GM21360 (cell line): ENCODE data around the gene BSPRY.
"Not testable (repeated sequence)": the region's sequence is repeated elsewhere in the genome, so short reads cannot be mapped to it uniquely, and the experiment has no call there.

Source experiments
- ATAC-seq: cut with Tn5 transposase; IDR thresholded peaks from one replicate; pipeline ENCODE4 v1.9.1; 2021; ENCODE audit warnings: mild to moderate bottlenecking, moderate library complexity; ENCODE audit not compliant: unreplicated experiment

The BSPRY gene

DNA sequence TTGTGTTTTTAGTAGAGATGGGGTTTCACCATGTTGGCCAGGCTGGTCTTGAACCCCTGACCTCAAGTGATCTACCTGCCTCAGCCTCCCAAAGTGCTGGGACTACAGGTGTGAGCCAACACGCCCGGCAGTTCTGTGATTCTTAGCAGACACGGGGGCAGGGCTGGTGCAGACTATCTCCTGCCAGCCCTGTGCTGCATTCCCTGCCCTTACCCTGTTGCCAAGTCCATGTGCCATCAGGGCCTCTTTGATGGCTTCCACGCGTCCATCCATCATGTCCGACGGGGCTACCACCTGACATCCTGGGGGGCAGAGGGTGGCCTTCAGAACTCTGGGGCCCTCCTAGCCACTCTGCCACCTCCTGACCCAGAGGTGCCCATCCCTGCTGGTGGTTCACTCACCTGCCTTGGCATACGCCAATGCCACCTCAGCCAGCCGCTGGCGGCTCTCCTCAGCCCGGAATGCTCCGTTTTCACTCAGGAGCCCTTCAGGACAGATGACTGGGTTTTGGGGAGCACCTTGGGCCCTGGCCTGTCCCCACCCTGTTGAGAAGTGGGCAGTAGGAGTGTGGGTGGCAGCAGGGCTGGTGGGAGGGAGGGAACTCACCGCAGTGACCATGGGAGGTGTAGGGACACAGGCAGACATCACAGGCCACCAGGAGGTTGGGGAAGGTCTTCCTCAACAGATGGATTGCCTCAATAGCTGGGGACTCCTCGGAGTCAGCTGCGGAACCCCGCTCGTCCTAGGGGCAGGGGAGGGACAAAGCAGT lies 41.0 kb downstream of the BSPRY start:
- no peak for ATAC-seq

DNA sequence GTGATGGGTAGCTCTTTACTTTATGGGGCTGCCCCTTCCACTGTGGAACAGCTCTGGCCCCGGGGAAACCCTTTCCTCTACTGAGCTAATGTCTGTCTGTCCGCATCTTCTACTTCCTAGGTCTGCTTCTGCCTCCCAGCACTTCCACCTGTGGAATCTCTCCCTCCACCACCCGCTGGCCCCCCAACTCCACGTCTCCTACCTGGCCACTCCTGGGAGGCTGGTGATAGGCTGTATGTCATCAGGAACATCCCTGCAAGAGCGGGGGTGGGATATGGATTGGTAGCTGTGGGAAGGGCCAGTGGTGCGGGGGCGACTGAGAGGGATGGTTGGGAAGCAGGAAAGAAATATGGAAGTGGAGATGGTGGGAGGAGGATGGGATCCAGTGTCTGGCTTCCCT lies 42.6 kb downstream of the BSPRY start:
- ATAC-seq = no peak

DNA sequence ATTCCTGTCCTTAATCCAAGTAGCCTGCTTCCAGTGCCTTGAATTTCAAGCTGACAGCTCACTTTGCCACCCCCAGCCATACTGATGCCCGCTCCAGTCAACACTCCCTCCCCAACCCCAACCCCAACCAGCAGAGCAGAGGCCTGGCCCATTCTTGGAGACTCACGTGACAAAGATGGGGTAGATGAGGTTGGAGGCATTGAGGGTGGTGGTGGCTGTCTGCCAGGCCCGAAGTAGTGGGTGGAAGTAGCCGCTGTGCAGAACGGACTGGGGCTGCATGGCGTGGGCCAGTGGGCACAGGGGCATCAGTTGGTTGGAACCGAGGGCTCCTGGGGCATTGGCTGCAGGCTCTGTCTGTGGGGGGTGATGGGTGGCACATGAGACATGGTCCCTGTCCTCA lies 43.9 kb downstream of the BSPRY start:
- ATAC-seq = no peak

DNA sequence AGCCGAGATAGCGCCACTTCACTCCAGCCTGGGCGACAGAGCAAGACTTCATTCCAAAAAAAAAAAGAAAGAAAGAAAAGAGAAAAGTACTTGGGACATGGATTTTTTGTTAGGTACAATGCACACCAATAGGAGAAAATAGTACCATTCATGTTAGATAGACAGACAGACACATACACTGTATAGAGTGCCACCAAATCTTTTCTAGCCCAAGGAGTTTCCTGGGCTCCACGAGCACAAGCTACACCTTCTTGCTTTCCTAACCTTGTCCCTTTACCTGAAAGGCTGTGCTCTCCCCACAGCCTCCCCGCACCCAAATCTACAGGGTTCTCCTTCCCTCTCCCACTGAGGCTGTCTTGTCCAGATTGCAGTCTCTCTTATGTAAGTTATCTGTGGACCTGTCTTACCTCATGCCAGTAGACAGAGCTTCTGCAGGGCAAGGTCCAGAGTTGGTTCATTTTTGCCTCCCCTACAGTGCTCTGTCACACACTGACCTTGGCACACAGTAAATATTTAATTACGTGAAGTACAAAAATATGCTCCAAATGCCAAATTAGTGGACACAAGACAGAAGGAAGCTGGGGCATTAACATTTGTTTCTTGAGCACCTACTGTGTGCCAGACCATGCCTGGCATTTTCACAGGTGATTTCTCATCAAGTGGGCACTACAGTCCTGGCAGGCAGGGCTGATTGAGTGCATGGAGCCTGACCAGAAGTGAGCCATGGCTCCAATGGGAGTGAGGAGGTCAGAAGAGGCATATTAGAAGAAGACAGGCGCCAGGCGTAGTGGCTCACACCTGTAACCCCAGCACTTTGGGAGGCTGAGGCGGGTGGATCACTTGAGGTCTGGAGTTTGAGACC lies 45.9 kb downstream of the BSPRY start:
- ATAC-seq = no peak

DNA sequence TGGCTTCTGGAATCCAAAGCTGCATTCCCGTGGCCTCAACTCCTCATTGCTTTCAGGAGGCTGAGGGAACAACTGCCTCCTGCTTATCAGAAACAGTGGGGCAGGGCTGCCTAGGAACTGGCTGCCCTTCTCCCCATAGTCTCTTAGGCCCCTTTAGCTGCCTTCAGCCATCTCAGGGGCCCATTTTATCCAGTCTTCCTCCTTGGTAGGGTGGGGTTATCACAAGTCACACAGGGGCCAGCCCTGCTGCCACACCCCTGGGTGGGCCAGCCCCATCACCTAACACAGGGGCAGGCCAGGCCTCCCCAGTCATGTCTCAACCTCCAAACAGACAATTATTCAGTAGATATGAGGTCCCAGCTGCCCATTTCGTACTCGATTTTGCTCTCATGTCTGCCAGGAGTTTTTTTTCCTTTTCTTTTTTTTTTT lies 47.9 kb downstream of the BSPRY start:
- ATAC-seq = no peak

DNA sequence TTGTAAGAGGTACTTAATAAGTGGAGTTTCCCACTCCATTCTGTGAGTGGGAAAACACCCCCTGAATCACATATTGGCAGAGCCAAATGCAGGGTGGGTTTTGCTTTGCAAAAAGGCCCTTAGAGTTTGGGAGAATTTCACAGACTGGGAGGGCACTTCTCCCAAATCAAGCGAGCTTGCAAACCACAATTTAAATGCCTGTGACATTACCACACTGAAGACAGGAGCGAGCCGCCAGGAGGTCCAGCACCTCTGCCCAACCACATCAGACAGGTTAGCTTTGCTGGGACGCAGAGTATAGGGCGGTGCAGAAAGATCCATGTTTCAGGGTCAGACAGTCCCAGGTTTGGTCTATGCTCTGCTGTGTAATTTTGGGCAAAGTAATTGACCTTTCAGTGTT lies 49.5 kb downstream of the BSPRY start:
- ATAC-seq = no peak

DNA sequence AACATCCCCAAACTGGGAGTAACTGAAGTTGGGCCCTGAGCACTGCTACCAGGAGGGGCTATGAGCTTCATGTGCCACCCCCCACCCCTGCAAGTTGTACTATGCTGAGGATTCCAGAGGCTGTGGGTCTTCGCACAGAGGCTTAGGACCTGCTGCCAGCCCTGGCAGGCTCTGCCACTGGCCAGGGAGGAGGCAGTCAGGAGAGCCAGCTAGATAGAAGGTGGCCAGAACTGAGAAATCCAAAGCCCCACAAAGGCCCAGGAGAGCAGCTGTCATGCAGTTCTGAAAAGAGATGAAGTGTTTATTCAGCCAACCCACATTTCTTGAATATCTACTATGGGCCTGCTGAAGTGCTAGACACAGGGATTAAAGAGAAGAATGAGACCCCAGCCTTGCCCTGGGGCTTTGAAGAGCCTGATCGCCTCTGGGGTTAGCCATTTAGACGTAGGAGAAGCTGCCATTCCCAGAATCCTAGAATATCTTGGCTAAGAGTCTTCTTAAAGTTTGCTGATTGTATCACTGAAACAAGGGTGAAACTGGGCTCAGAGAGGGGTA lies 50.4 kb downstream of the BSPRY start:
- no peak for ATAC-seq

DNA sequence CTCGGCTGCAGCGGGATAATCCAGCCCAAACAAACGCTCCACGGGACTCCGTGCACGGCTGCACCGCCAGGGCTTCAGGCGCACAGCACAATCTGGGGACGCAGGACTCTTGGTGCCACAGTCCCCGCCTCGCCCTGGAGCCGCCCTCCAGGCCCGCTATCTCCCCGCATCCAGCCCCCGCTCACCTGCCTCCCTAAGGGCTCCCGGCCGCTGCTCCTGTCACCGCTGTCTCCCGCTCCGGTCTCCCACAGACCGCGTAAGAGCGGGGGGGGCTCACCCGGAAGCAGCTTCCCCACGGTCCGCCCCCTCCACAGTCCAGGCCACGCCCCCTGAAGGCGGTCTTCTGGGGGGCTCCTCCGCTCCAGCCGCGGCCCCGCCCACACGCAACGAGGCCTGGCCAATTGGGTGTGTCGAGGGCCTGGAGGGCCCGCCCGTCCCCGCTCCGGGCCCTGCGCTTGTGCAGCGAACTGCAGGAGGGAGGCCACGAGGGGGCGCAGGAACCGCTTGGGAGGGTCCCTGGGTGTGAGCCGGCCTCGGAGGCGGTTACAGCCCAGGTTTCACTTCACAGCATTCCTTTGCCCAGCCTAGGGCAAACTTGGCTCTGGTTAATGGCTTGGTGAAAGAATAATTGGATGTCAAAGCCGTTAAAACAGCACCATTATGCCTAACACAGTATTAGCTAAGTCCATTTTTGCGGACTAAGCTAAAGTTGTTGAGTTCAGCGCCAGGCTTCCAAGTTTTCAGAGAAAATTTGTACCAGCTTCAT lies 51.9 kb downstream of the BSPRY start, which contains the start of gene ALAD:
ALAD (minus strand) TSS at position 258 of the 766 bp plus-strand sequence. CDS start 7,725 bp downstream, outside the sequence.
- peak; percentile 99 for ATAC-seq

DNA sequence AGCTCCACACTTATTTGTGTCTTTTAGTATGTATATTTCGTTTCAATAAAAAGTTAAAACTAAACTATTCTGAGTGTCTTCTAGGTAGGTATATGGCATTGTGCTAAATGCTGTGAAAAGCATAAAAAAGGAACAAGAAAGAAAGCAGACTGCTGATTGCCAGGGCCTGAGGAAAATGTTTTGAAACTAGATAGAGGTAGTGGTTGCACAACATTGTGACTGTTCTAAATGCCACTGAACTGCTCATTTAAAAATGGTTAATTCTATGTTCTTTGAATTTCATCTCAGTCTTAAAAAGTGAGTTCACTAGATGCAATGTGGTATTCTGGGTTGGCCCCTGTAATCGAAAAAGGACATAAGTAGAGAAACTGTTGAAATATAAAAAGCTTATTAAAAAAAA lies 54.3 kb downstream of the BSPRY start:
- ATAC-seq = no peak

DNA sequence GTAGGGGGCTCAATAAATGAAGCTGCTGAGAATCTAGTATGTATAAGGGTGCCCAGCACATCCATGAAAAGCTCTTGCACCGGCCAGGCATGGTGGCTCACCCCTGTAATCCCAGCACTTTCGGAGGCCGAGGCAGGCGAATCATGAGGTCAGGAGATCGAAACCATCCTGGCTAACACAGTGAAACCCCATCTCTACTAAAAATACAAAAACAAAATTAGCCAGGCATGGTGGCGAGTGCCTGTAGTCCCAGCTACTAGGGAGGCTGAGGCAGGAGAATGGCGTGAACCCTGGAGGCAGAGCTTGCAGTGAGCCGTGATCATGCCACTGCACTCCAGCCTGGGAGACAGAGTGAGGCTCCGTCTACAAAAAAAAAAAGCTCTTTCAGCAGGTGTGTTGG lies 57.0 kb downstream of the BSPRY start:
- not testable (repeated sequence) for ATAC-seq

DNA sequence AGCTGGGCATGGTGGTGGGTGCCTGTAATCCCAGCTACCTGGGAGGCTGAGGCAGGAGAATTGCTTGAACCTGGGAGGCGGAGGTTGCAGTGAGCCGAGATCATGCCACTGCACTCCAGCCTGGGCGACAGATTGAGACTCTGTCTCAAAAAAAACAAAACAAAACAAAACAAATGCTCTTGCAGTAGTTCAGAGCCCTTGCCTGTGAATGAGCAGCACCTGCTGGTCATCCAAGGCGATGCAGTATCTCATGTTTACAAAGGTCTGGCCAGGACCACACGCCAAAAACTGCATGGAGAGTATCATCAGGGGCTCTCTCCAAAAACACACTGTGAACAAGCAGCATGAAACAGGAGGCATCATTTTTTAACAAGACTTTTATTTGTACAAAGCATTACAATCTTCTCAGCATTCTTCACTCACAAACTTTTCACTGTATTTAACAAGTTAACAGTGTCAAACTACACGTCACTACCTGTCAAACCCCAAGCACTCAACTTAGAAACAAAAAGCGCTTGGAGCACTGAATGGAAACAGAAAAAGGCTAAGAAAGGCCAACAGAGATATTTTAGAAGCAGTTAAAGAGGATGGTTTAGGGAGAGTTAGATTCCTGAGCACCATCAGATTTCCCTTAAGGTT lies 57.7 kb downstream of the BSPRY start:
- not testable (repeated sequence) for ATAC-seq

DNA sequence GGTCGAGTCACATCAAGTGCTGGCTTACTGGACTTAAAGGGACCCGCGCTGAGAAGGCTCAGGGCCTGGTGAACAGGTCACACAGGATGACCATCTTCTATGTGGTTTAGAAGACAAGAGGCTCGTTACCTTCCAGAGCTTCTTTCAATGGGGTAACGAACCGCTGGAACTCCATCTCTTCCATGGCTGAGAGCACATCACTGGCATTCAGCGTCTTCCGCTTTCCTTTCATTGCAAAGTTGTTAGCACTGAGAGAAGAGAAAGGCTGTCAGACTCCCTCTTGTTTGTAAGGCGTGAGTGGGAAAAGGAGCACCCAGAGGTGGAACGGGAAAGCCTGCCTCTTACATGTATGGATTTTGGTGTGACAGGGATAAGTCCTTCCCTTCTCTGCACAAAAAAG lies 60.1 kb downstream of the BSPRY start:
- no peak for ATAC-seq

DNA sequence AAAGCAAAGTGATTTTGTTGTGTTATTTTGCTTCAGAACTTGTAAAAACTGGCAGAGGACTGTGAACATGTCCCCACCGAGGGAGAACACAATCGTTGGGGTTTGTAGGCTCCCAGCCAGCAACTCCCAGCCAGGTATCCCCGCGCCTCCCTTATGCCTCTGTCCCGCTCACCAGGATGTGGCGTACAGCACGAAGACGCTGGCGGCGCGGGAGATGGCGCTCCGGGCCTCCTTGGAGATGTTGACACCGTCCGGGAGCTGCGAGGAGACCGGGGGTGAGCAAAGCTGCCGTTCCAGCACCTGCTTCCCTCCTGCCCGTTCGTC lies 60.5 kb downstream of the BSPRY start:
- ATAC-seq = no peak

DNA sequence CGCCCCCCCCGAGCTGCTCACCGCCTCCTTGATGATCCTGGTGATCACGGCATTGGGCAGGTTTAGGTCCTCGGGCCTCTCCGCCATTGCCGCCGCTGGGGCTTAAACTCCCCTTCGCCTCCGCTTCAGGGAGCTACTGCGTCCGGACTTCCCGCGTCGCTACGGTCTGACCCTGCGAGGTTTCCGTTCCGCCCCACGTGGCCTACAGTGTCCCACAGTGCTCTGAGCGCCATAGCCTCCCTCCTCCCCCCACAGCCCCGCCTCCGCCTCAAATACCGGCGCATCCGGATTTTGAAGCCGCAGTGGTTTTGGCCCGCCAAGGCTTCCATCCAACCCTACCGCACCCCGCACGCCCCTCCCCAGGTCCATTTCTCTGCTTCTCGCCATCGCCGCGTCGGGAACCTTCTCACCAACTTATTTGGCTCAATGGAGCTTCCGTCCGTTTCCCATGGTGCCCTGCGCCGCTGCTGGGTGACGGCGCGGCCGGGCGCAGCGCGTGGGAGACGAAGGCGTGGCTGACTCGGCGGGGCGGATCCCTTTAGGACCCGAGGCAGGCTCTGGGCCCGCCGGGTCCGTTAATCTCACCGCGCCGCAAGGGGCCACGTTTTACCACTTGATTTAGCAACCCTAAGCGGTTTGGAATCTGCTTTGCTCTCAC lies 61.0 kb downstream of the BSPRY start, which contains the start of the genes C9orf43 and POLE3:
C9orf43 (plus strand) TSS at position 541 of the 658 bp plus-strand sequence. CDS start 2,747 bp downstream, outside the sequence.
POLE3 (minus strand) TSS at position 469 of the 658 bp plus-strand sequence; CDS start at position 87, 382 bp downstream.
- ATAC-seq = peak; percentile 87

DNA sequence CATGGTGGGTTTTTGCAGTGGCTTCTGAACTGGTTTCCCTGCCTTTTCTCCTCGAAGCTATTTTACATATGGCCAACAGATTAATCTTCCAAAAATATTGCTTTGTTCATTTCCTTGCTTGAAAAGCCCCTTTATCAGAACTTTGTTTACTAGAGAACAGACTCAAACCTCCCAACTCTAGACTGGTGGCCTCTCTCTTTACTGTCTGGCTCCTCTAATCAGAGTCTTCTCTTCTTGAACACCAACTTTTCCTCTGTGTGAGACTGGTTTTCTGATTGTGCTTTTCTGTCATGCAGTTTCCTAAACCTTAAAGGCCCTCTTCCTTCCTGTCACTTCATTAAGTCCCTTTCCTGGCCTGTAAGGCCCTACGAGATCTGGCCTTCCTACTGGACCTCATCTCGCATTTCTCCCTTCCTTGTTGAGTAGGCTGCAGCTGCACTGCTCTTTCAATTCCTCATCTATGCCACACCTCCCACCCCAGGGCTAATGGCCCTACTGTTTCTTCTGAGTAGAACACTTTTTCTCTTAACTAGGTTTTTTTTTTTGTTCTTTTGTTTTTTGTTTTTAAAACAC lies 66.9 kb downstream of the BSPRY start:
- ATAC-seq = peak; percentile 91

DNA sequence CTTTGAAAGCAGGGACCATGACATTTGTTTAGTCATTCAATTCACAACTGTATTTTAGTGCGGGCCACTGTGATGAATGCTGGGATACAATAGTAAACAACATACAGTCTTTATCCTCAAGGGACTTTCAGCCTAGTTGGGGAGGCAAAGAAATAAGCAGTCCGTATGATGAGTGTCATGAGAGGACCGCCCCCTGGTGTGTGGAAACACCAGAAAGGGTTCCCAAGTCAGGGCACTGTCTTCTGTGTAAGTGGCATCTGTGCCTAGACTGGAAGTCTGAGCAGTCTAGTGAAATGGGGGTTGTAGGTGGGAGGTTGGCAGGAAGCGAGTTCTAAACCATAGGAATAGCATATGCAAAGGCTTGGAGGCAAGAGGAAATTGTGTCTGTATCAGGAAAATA lies 68.0 kb downstream of the BSPRY start:
- ATAC-seq = no peak
